Measurements from ENCODE around the gene RARA. TPM values are rescaled to one million over a fixed set of nuclear protein-coding genes. Genes with fewer than 3 reads are reported as not detected.

Gene RARA
- total RNA-seq, 2 experiments from 2014 or later: 34.7 to 36.2 TPM

- intact Hi-C loops (cut with micrococcal nuclease): no loop called here
- H3K4me3 Mint-ChIP-seq: no peak overlapping the region
- CTCF ChIA-PET: interaction anchor here (0.6 to 7.2 kb wide), 13 partner anchors 10 to 417 kb away, joined by 3 to 72 read pairs (median 4); partner anchors contain the start of gene TOP2A
- H3K27me3 Mint-ChIP-seq: no peaks in the 10 kb centered on the region
- peak; percentile 49 for ATAC-seq
- H3K27ac Mint-ChIP-seq: no peak overlapping the region
- POLR2A ChIA-PET: interaction anchor here (0.6 to 0.9 kb wide), 5 partner anchors 20 to 133 kb away, joined by 3 read pairs; no protein-coding TSS in a partner anchor
- no peaks in the 10 kb centered on the region for H3K9me3 Mint-ChIP-seq
- H3K36me3 Mint-ChIP-seq (ENCODE audit: low read depth): peaks cover 72% of the 10 kb centered on the region
- DNase-seq: no peak
- TF ChIP-seq, protein P1, sequence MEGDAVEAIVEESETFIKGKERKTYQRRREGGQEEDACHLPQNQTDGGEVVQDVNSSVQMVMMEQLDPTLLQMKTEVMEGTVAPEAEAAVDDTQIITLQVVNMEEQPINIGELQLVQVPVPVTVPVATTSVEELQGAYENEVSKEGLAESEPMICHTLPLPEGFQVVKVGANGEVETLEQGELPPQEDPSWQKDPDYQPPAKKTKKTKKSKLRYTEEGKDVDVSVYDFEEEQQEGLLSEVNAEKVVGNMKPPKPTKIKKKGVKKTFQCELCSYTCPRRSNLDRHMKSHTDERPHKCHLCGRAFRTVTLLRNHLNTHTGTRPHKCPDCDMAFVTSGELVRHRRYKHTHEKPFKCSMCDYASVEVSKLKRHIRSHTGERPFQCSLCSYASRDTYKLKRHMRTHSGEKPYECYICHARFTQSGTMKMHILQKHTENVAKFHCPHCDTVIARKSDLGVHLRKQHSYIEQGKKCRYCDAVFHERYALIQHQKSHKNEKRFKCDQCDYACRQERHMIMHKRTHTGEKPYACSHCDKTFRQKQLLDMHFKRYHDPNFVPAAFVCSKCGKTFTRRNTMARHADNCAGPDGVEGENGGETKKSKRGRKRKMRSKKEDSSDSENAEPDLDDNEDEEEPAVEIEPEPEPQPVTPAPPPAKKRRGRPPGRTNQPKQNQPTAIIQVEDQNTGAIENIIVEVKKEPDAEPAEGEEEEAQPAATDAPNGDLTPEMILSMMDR (IDR thresholded peaks at IDR 0.05): peak; percentile 67
- peaks cover 6% of the 10 kb centered on the region for H3K4me1 Mint-ChIP-seq (ENCODE audit: low read depth)
These were observed 90.2 kb downstream of the RARA start for GRCh38 chr17:40399185-40399584.

DNA sequence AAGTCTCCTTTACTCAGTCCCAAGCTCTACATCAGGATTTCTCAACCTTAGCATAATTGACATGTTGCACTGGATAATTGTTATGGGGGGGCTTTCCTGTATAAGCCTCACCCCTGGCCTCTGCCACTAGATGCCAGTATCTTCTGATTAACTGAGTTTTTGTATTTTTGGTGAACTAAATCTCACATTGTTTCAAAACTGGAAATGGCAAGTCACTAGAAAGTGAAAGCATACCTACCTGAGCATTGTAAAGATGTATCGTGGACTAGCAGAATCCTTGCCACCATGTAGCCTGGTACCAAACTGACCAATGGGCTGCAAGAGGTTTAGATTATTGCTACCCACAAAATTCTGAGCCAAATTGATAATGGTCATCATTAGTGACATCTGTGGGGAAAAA, 93.7 kb downstream of the RARA start:
- ChIA-PET CTCF (interaction anchor here (0.9 to 7.2 kb wide), 5 partner anchors 10 to 131 kb away, joined by 3 to 72 read pairs (median 6); partner anchors contain the start of gene TOP2A), POLR2A (interaction anchor here (0.9 to 1.7 kb wide), 3 partner anchors 12 to 43 kb away, joined by 3 to 6 read pairs (median 3); partner anchors contain the start of gene TOP2A)
- TF ChIP-seq, protein P1 (IDR thresholded peaks at IDR 0.05): no peak
- Mint-ChIP-seq H3K9me3 (no peaks in the 10 kb centered on the region), H3K4me1 (ENCODE audit: low read depth) (peaks cover 8% of the 10 kb centered on the region), H3K4me3 (no peak overlapping the region), H3K36me3 (ENCODE audit: low read depth) (peaks cover 78% of the 10 kb centered on the region), H3K27me3 (no peaks in the 10 kb centered on the region), H3K27ac (no peak overlapping the region)
- DNase-seq (no peak), ATAC-seq (peak; percentile 27)
- intact Hi-C loops (cut with micrococcal nuclease): no loop called here

DNA sequence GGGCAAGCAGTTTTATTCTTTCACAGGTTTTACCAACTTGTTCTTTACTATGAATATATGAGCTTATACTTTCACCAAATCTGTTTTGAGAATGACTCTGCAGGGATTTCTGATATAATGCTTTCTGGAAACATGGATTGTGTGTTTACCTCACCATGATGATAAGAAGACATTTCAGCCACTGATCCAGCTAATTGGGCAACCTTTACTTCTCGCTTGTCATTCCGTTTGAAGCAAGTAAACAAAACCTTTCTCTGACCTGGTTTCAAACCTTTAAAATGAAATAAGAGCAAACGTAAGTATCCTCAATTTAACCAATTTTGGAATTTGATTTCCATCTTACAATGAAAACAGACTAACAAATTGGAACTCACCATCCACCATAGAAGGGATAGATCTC, 95.0 kb downstream of the RARA start:
- Mint-ChIP-seq H3K27ac (no peak overlapping the region), H3K36me3 (ENCODE audit: low read depth) (peaks cover 69% of the 10 kb centered on the region), H3K9me3 (no peaks in the 10 kb centered on the region), H3K4me3 (no peak overlapping the region), H3K4me1 (ENCODE audit: low read depth) (peaks cover 8% of the 10 kb centered on the region), H3K27me3 (no peaks in the 10 kb centered on the region)
- ATAC-seq: no peak
- TF ChIP-seq, protein P1 (IDR thresholded peaks at IDR 0.05): no peak
- CTCF ChIA-PET: interaction anchor here (1.7 to 1.8 kb wide), 2 partner anchors 46 to 130 kb away, joined by 6 to 11 read pairs; no protein-coding TSS in a partner anchor
- intact Hi-C loops (cut with micrococcal nuclease): no loop called here
- DNase-seq: no peak
- POLR2A ChIA-PET: no interaction called here

Other genes with a start within 250 kb of the RARA start
- 10 to 100 TPM; 11.1 to 13.8 TPM for gene THRA, start 246.2 kb upstream of the RARA start, total RNA-seq
- 1 to 10 TPM; 6.0 to 6.5 TPM for gene NR1D1, start 208.6 kb upstream of the RARA start, total RNA-seq
- gene MSL1, start 187.2 kb upstream of the RARA start, total RNA-seq: 10 to 100 TPM; 69.0 to 70.1 TPM
- gene CASC3, start 168.6 kb upstream of the RARA start, total RNA-seq: 10 to 100 TPM; 75.1 to 75.6 TPM
- gene RAPGEFL1, start 131.7 kb upstream of the RARA start, total RNA-seq: 1 to 10 TPM; 3.8 to 5.4 TPM
- 10 to 100 TPM; 15.3 to 17.9 TPM for gene WIPF2, start 89.9 kb upstream of the RARA start, total RNA-seq
- gene CDC6, start 21.3 kb upstream of the RARA start, total RNA-seq: 100 to 1,000 TPM; 110 to 118 TPM
- gene GJD3, start 55.6 kb downstream of the RARA start, total RNA-seq: not detected
- 100 to 1,000 TPM; 273 to 280 TPM for gene TOP2A, start 108.7 kb downstream of the RARA start, total RNA-seq
- gene IGFBP4, start 134.3 kb downstream of the RARA start, total RNA-seq: 10 to 100 TPM; 10.7 to 11.6 TPM
- gene TNS4, start 192.4 kb downstream of the RARA start, total RNA-seq: 1 to 10 TPM; 5.8 to 6.3 TPM

Data from activated CD8-positive, alpha-beta T cell treated with anti-CD3 and anti-CD28 coated beads for 36 hours (primary cell).